ENCODE measurements around the gene TIAM1.
A peak's percentile ranks its signal among the peaks of the same experiment; 100 is the strongest.

TIAM1 gene

GRCh38 chr21:31334648-31335121 is 9.4 kb downstream of the TIAM1 start:
- TF ChIP-seq CTCF (conservative IDR thresholded peaks at IDR 0.05; ENCODE audit: low read depth, low read length), result no peak
- H3K4me3 ChIP-seq (ENCODE audit: low read depth, low read length), result no peak overlapping the region
- no peak for DNase-seq (ENCODE audit: low read depth)

- TF ChIP-seq CTCF (conservative IDR thresholded peaks at IDR 0.05; ENCODE audit: low read depth, low read length), result no peak
- H3K4me3 ChIP-seq (ENCODE audit: low read depth, low read length), result no peak overlapping the region
- DNase-seq (ENCODE audit: low read depth), result no peak
These were observed 11.5 kb downstream of the TIAM1 start for GRCh38 chr21:31332525-31332924.

- no peak overlapping the region for H3K4me3 ChIP-seq (ENCODE audit: low read depth, low read length)
- no peak for TF ChIP-seq CTCF (conservative IDR thresholded peaks at IDR 0.05; ENCODE audit: low read depth, low read length)
- DNase-seq (ENCODE audit: low read depth), result no peak
These were observed 12.8 kb downstream of the TIAM1 start for GRCh38 chr21:31331231-31331630.

GRCh38 chr21:31330144-31330483 is 13.9 kb downstream of the TIAM1 start:
- no peak for DNase-seq (ENCODE audit: low read depth)
- TF ChIP-seq CTCF (conservative IDR thresholded peaks at IDR 0.05; ENCODE audit: low read depth, low read length), result no peak
- no peak overlapping the region for H3K4me3 ChIP-seq (ENCODE audit: low read depth, low read length)

- no peak overlapping the region for H3K4me3 ChIP-seq (ENCODE audit: low read depth, low read length)
- no peak for DNase-seq (ENCODE audit: low read depth)
- no peak for TF ChIP-seq CTCF (conservative IDR thresholded peaks at IDR 0.05; ENCODE audit: low read depth, low read length)
These were observed 14.5 kb downstream of the TIAM1 start for GRCh38 chr21:31329456-31330143.

- TF ChIP-seq CTCF (conservative IDR thresholded peaks at IDR 0.05; ENCODE audit: low read depth, low read length), result no peak
- H3K4me3 ChIP-seq (ENCODE audit: low read depth, low read length), result no peak overlapping the region
- DNase-seq (ENCODE audit: low read depth), result no peak
These were observed 17.4 kb downstream of the TIAM1 start for GRCh38 chr21:31326522-31327242.

- H3K4me3 ChIP-seq (ENCODE audit: low read depth, low read length), result no peak overlapping the region
- no peak for TF ChIP-seq CTCF (conservative IDR thresholded peaks at IDR 0.05; ENCODE audit: low read depth, low read length)
- DNase-seq (ENCODE audit: low read depth), result peak; percentile 44
These were observed 25.1 kb downstream of the TIAM1 start for GRCh38 chr21:31318971-31319370.

Measured in choroid plexus epithelial cell (primary cell).